Subcutaneous abdominal adipose tissue (tissue), 5 donors: ENCODE measurements around the gene TMEM121.
A peak's percentile ranks its signal among the peaks of the same experiment; 100 is the strongest.

ENCODE experiments used
- H3K27ac ChIP-seq: one replicate; pipeline ENCODE4 v1.7.0; 2013; ENCODE audit warnings: low read depth, mild to moderate bottlenecking, inconsistent platforms, low read length, moderate library complexity
- H3K27me3 ChIP-seq, 5 donors: one replicate each; pipeline ENCODE4 v1.7.0; 2013; ENCODE audit warnings: low read length in 5 of 5, inconsistent platforms in 1 of 5; ENCODE audit not compliant: control insufficient read depth in 5 of 5, insufficient read depth in 4 of 5
- H3K36me3 ChIP-seq, 5 donors: one replicate each; pipeline ENCODE4 v1.7.0; 2013; ENCODE audit warnings: low read length in 5 of 5; ENCODE audit not compliant: control insufficient read depth in 5 of 5, insufficient read depth in 5 of 5
- H3K4me1 ChIP-seq, 5 donors: one replicate each; pipeline ENCODE4 v1.7.0; 2013; ENCODE audit warnings: low read length in 5 of 5, mild to moderate bottlenecking in 3 of 5, moderate library complexity in 1 of 5; ENCODE audit not compliant: control insufficient read depth in 5 of 5, insufficient read depth in 5 of 5
- H3K4me3 ChIP-seq, 5 donors: one replicate each; pipeline ENCODE4 v1.7.0; 2013; ENCODE audit warnings: low read length in 5 of 5, low read depth in 1 of 5
- H3K9ac ChIP-seq, 5 donors: one replicate each; pipeline ENCODE4 v1.7.0; 2013; ENCODE audit warnings: low read length in 5 of 5, mild to moderate bottlenecking in 4 of 5, moderate library complexity in 3 of 5
- H3K9me3 ChIP-seq, 5 donors: one replicate each; pipeline ENCODE4 v1.7.0; 2013; ENCODE audit warnings: low read length in 5 of 5; ENCODE audit not compliant: control insufficient read depth in 5 of 5
- donor health status: healthy.
- donor health status: healthy.
- donor health status: healthy.
- donor health status: healthy.
- donor health status: healthy.

The TMEM121 gene

GRCh38 chr14:105525861-105526775 is at the start of gene TMEM121:
Gene TMEM121 (plus strand): TSS chr14:105526583. CDS start chr14:105528835, 2,252 bp downstream.
- H3K4me1 ChIP-seq: peaks cover 0 to 37% (median 31%) of the 10 kb centered on the region in 5 donors
- H3K4me3 ChIP-seq: peak within 1 kb of the TSS in 4 of 5 donors; percentile 22 to 64 (median 62)
- H3K9me3 ChIP-seq: no peaks in the 10 kb centered on the region
- no peaks in the 10 kb centered on the region for H3K36me3 ChIP-seq
- no peak within 1 kb of the TSS for H3K27ac ChIP-seq
- H3K9ac ChIP-seq: peak within 1 kb of the TSS in 3 of 5 donors; percentile 30 to 71 (median 61)
- H3K27me3 ChIP-seq: peaks cover 8 to 26% (median 15%) of the 10 kb centered on the region in 5 donors

- Histone ChIP-seq H3K27me3 (peaks cover 0 to 12% (median 3%) of the 10 kb centered on the region in 5 donors), H3K9ac (peak overlapping the region; percentile 26 to 86 (median 71)), H3K4me3 (peak overlapping the region in 4 of 5 donors; percentile 68 to 86 (median 76)), H3K36me3 (peaks cover 0 to 8% (median 6%) of the 10 kb centered on the region in 5 donors), H3K27ac (peak overlapping the region; percentile 77), H3K9me3 (no peaks in the 10 kb centered on the region), H3K4me1 (peaks cover 6 to 69% (median 65%) of the 10 kb centered on the region in 5 donors)
Observed at GRCh38 chr14:105476831-105477659, 49.3 kb upstream of the TMEM121 start.

- H3K27me3 ChIP-seq: peaks cover 0 to 12% (median 3%) of the 10 kb centered on the region in 5 donors
- peak overlapping the region in 3 of 5 donors; percentile 68 to 86 (median 79) for H3K4me3 ChIP-seq
- H3K27ac ChIP-seq: peak overlapping the region; percentile 77
- no peaks in the 10 kb centered on the region for H3K9me3 ChIP-seq
- peaks cover 0 to 8% (median 6%) of the 10 kb centered on the region in 5 donors for H3K36me3 ChIP-seq
- peaks cover 10 to 69% (median 65%) of the 10 kb centered on the region in 5 donors for H3K4me1 ChIP-seq
- H3K9ac ChIP-seq: peak overlapping the region in 1 of 5 donors; percentile 86
Observed at GRCh38 chr14:105477660-105478397, 48.6 kb upstream of the TMEM121 start.

GRCh38 chr14:105478398-105479251 is 47.8 kb upstream of the TMEM121 start:
- H3K27ac ChIP-seq: no peak overlapping the region
- H3K27me3 ChIP-seq: peaks cover 0 to 10% (median 3%) of the 10 kb centered on the region in 5 donors
- H3K4me3 ChIP-seq: no peak overlapping the region

GRCh38 chr14:105479431-105480158 is 46.8 kb upstream of the TMEM121 start:
- Histone ChIP-seq H3K4me3 (no peak overlapping the region), H3K27me3 (peaks cover 0 to 10% (median 0%) of the 10 kb centered on the region in 5 donors), H3K9ac (no peak overlapping the region), H3K4me1 (peaks cover 16 to 76% (median 72%) of the 10 kb centered on the region in 5 donors), H3K27ac (no peak overlapping the region), H3K36me3 (peaks cover 0 to 8% (median 6%) of the 10 kb centered on the region in 5 donors), H3K9me3 (no peaks in the 10 kb centered on the region)

More at GRCh38 chr14:105478398-105479251, 47.8 kb upstream of the TMEM121 start:
- peaks cover 0 to 8% (median 6%) of the 10 kb centered on the region in 5 donors for H3K36me3 ChIP-seq
- peaks cover 11 to 70% (median 66%) of the 10 kb centered on the region in 5 donors for H3K4me1 ChIP-seq
- H3K9me3 ChIP-seq: no peaks in the 10 kb centered on the region
- no peak overlapping the region for H3K9ac ChIP-seq

- Histone ChIP-seq H3K4me1 (peaks cover 18 to 81% (median 72%) of the 10 kb centered on the region in 5 donors), H3K9ac (peak overlapping the region in 1 of 5 donors; percentile 76), H3K27ac (peak overlapping the region; percentile 85), H3K4me3 (peak overlapping the region in 2 of 5 donors; percentile 52 to 76), H3K9me3 (no peaks in the 10 kb centered on the region), H3K36me3 (peaks cover 0 to 8% (median 6%) of the 10 kb centered on the region in 5 donors), H3K27me3 (peaks cover 0 to 10% (median 0%) of the 10 kb centered on the region in 5 donors)
Observed at GRCh38 chr14:105480199-105480746, 46.1 kb upstream of the TMEM121 start.

GRCh38 chr14:105480807-105481801 is 45.3 kb upstream of the TMEM121 start:
- Histone ChIP-seq H3K36me3 (peaks cover 0 to 8% (median 6%) of the 10 kb centered on the region in 5 donors), H3K27ac (peak overlapping the region; percentile 85), H3K4me3 (peak overlapping the region; percentile 44 to 76 (median 58)), H3K9me3 (no peaks in the 10 kb centered on the region), H3K27me3 (peaks cover 0 to 10% (median 2%) of the 10 kb centered on the region in 5 donors), H3K4me1 (peaks cover 21 to 81% (median 72%) of the 10 kb centered on the region in 5 donors), H3K9ac (peak overlapping the region in 4 of 5 donors; percentile 58 to 76 (median 70))
